DOHH2 (cell line): Measurements from ENCODE around the gene ZFHX2.

Experiments used
- H3F3A ChIP-seq: fragments of 200-600 bp; sonication (generic), shearing (Covaris generic); 2 replicates; pipeline ENCODE4 v1.6.0; 2016; ENCODE audit warnings: antibody characterized with exemption, mild to moderate bottlenecking; ENCODE audit not compliant: control insufficient read depth, insufficient read depth
- H3K27ac ChIP-seq: fragments of 200-600 bp; sonication (generic); 2 replicates; pipeline ENCODE4 v1.5.1; 2014; ENCODE audit warnings: low read depth, mild to moderate bottlenecking, low read length, moderate library complexity
- H3K27me3 ChIP-seq: fragments of 200-600 bp; sonication (generic); 2 replicates; pipeline ENCODE4 v1.6.1; 2014; ENCODE audit warnings: mild to moderate bottlenecking, low read length, mixed read lengths; ENCODE audit not compliant: control insufficient read depth
- H3K36me3 ChIP-seq: fragments of 200-600 bp; sonication (generic); 2 replicates; pipeline ENCODE4 v1.6.1; 2014; ENCODE audit warnings: mild to moderate bottlenecking, low read length, moderate library complexity, mixed read lengths; ENCODE audit not compliant: control insufficient read depth
- H3K4me1 ChIP-seq: fragments of 200-600 bp; sonication (generic); 2 replicates; pipeline ENCODE4 v1.6.1; 2014; ENCODE audit warnings: mild to moderate bottlenecking, low read length, mixed read lengths; ENCODE audit not compliant: control insufficient read depth
- H3K4me2 ChIP-seq: fragments of 200-600 bp; sonication (generic); 2 replicates; pipeline ENCODE4 v1.6.0; 2014; ENCODE audit warnings: mild to moderate bottlenecking, low read length, moderate library complexity
- H3K4me3 ChIP-seq: fragments of 200-600 bp; sonication (generic); 2 replicates; pipeline ENCODE4 v1.5.1; 2014; ENCODE audit warnings: mild to moderate bottlenecking, low read length, mixed read lengths
- H3K79me2 ChIP-seq: fragments of 200-600 bp; sonication (generic); 2 replicates; pipeline ENCODE4 v1.6.1; 2014; ENCODE audit warnings: mild to moderate bottlenecking, low read length, mixed read lengths; ENCODE audit not compliant: control insufficient read depth
- H3K9me2 ChIP-seq: fragments of 200-600 bp; sonication (generic); replicated peaks from 2 replicates; pipeline ENCODE4 v1.6.1; 2014; ENCODE audit warnings: mild to moderate bottlenecking, low read length, mixed read lengths; ENCODE audit not compliant: control insufficient read depth
- H3K9me3 ChIP-seq: fragments of 200-600 bp; sonication (generic); 2 replicates; pipeline ENCODE4 v1.6.1; 2014; ENCODE audit warnings: antibody characterized with exemption, low read length, mixed read lengths; ENCODE audit not compliant: control insufficient read depth, insufficient read depth
- H4K20me1 ChIP-seq: fragments of 200-600 bp; sonication (generic); 2 replicates; pipeline ENCODE4 v1.6.0; 2014; ENCODE audit warnings: low read depth, mild to moderate bottlenecking, antibody characterized with exemption, low read length, moderate library complexity; ENCODE audit not compliant: control insufficient read depth, insufficient read depth
- CTCF ChIP-seq: fragments of 200-600 bp; sonication (generic); IDR thresholded peaks from one replicate; pipeline ENCODE4 v1.5.1; 2014; ENCODE audit warnings: antibody characterized with exemption, mild to moderate bottlenecking, low read depth, low read length; ENCODE audit not compliant: poor library complexity, severe bottlenecking
- EZH2phosphoT487 ChIP-seq: fragments of 200-600 bp; sonication (generic); IDR thresholded peaks from 2 replicates; pipeline ENCODE4 v1.6.1; 2017; ENCODE audit warnings: borderline replicate concordance, mild to moderate bottlenecking, antibody characterized with exemption, low read length, moderate library complexity, mixed read lengths

Gene ZFHX2

GRCh38 chr14:23486036-23486435, 65.5 kb downstream of the ZFHX2 start:
- TF ChIP-seq CTCF (no peak), EZH2phosphoT487 (no peak)
- Histone ChIP-seq H4K20me1 (no peaks in the 10 kb centered on the region), H3K36me3 (no peaks in the 10 kb centered on the region), H3K27me3 (no peaks in the 10 kb centered on the region), H3K4me1 (no peaks in the 10 kb centered on the region), H3F3A (no peaks in the 10 kb centered on the region), H3K9me2 (no peaks in the 10 kb centered on the region), H3K79me2 (no peaks in the 10 kb centered on the region), H3K4me3 (no peak overlapping the region), H3K4me2 (no peak overlapping the region), H3K27ac (no peak overlapping the region), H3K9me3 (no peaks in the 10 kb centered on the region)

- Histone ChIP-seq H3K79me2 (no peaks in the 10 kb centered on the region), H3K9me3 (no peaks in the 10 kb centered on the region), H4K20me1 (no peaks in the 10 kb centered on the region), H3K27me3 (no peaks in the 10 kb centered on the region), H3K4me3 (no peak overlapping the region), H3K4me1 (no peaks in the 10 kb centered on the region), H3K4me2 (no peak overlapping the region), H3K36me3 (no peaks in the 10 kb centered on the region), H3K27ac (no peak overlapping the region), H3K9me2 (no peaks in the 10 kb centered on the region), H3F3A (no peaks in the 10 kb centered on the region)
- TF ChIP-seq EZH2phosphoT487, result no peak
- TF ChIP-seq CTCF, result no peak
These were observed 66.2 kb downstream of the ZFHX2 start for GRCh38 chr14:23485326-23485725.

- H3K36me3 ChIP-seq, result peaks cover 13% of the 10 kb centered on the region
- no peaks in the 10 kb centered on the region for H3K27me3 ChIP-seq
These were observed 68.2 kb downstream of the ZFHX2 start for GRCh38 chr14:23483236-23483854.

More at GRCh38 chr14:23483236-23483854, 68.2 kb downstream of the ZFHX2 start:
- Histone ChIP-seq H3K4me2 (no peak overlapping the region), H3K4me3 (no peak overlapping the region), H3K79me2 (no peaks in the 10 kb centered on the region), H4K20me1 (no peaks in the 10 kb centered on the region), H3K4me1 (no peaks in the 10 kb centered on the region), H3F3A (no peaks in the 10 kb centered on the region), H3K9me2 (no peaks in the 10 kb centered on the region), H3K9me3 (no peaks in the 10 kb centered on the region), H3K27ac (no peak overlapping the region)
- peak; percentile 62 for TF ChIP-seq CTCF
- no peak for TF ChIP-seq EZH2phosphoT487
